Suprapubic skin (tissue), 4 donors: Measurements from ENCODE around the gene RIN1. TPM values are rescaled to one million over a fixed set of nuclear protein-coding genes. Genes with fewer than 3 reads are reported as not detected.
"Not testable (repeated sequence)": the region's sequence is repeated elsewhere in the genome, so short reads cannot be mapped to it uniquely, and the experiment has no call there.

ENCODE experiments used
- DNase-seq, 2 donors: peaks; one replicate each; pipeline ENCODE4 v3.0.0-alpha.2; 2019; ENCODE audit warnings: low spot score in 2 of 2
- H3K27ac ChIP-seq: fragments of 200-600 bp; sonication (generic); one replicate; pipeline ENCODE4 v1.5.1; 2019
- H3K27me3 ChIP-seq: fragments of 200-600 bp; sonication (generic); one replicate; pipeline ENCODE4 v1.5.1; 2019
- H3K36me3 ChIP-seq: fragments of 200-600 bp; sonication (generic); one replicate; pipeline ENCODE4 v1.5.1; 2019
- H3K4me1 ChIP-seq: fragments of 200-600 bp; sonication (generic); one replicate; pipeline ENCODE4 v1.5.1; 2019
- H3K4me3 ChIP-seq: fragments of 200-600 bp; sonication (generic); one replicate; pipeline ENCODE4 v1.5.1; 2019; ENCODE audit warnings: mild to moderate bottlenecking
- H3K9me3 ChIP-seq: fragments of 200-600 bp; sonication (generic); one replicate; pipeline ENCODE4 v1.5.1; 2019
- CTCF ChIP-seq, 2 donors: fragments of 200-600 bp in 1 of 2; fragments of 450-650 bp in 1 of 2; sonication (generic) in 1 of 2; IDR thresholded peaks; one replicate each; pipeline ENCODE4 v1.5.1; 2016 to 2019; ENCODE audit warnings: antibody characterized with exemption in 2 of 2, mild to moderate bottlenecking in 1 of 2, moderate library complexity in 1 of 2
- EP300 ChIP-seq: sonication (generic); formaldehyde crosslinking; IDR thresholded peaks from one replicate; pipeline ENCODE4 v1.6.1; 2017; ENCODE audit warnings: antibody characterized with exemption
- POLR2A ChIP-seq, 2 donors: fragments of 450-650 bp; IDR thresholded peaks; one replicate each; pipeline ENCODE4 v1.6.1; 2017; ENCODE audit warnings: antibody characterized with exemption in 2 of 2, mild to moderate bottlenecking in 2 of 2, moderate library complexity in 2 of 2
- POLR2AphosphoS5 ChIP-seq, 3 donors: sonication (generic); formaldehyde crosslinking; IDR thresholded peaks; one replicate each; pipeline ENCODE4 v1.6.1; 2017; ENCODE audit warnings: antibody characterized with exemption in 3 of 3
- WGBS: methylation state at CpG from one replicate; pipeline ENCODE4 v1.1.5; 2018; 5-methylcytosine and 5-hydroxymethylcytosine counted together
- total RNA-seq, 4 donors: library from RNA; depleted of rRNA; stranded (reverse); fragments of >200 nt; gene quantifications; one replicate each; pipeline ENCODE4 v1.1.0, GENCODE V29; 2016

Gene RIN1, protein sequence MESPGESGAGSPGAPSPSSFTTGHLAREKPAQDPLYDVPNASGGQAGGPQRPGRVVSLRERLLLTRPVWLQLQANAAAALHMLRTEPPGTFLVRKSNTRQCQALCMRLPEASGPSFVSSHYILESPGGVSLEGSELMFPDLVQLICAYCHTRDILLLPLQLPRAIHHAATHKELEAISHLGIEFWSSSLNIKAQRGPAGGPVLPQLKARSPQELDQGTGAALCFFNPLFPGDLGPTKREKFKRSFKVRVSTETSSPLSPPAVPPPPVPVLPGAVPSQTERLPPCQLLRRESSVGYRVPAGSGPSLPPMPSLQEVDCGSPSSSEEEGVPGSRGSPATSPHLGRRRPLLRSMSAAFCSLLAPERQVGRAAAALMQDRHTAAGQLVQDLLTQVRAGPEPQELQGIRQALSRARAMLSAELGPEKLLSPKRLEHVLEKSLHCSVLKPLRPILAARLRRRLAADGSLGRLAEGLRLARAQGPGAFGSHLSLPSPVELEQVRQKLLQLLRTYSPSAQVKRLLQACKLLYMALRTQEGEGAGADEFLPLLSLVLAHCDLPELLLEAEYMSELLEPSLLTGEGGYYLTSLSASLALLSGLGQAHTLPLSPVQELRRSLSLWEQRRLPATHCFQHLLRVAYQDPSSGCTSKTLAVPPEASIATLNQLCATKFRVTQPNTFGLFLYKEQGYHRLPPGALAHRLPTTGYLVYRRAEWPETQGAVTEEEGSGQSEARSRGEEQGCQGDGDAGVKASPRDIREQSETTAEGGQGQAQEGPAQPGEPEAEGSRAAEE
- 10 to 100 TPM; 40.3 to 73.6 (median 60.3) TPM for total RNA-seq

- Histone ChIP-seq H3K36me3 (peaks cover 60% of the 10 kb centered on the region), H3K9me3 (no peaks in the 10 kb centered on the region), H3K4me1 (peaks cover 62% of the 10 kb centered on the region), H3K27ac (peak within 1 kb of the TSS; percentile 90), H3K27me3 (no peaks in the 10 kb centered on the region), H3K4me3 (peak within 1 kb of the TSS; percentile 71)
- peak in 1 of 2 donors; percentile 79 for DNase-seq
- WGBS, result 3% methylated on average over 13 of the region's 22 CpGs
- TF ChIP-seq EP300, result no peak
- no peak for TF ChIP-seq CTCF (IDR thresholded peaks at IDR 0.05)
- peak in 1 of 3 donors; percentile 26 for TF ChIP-seq POLR2AphosphoS5 (IDR thresholded peaks at IDR 0.05)
- peak in 1 of 2 donors; percentile 20 for TF ChIP-seq POLR2A (IDR thresholded peaks at IDR 0.05)
Observed at GRCh38 chr11:66336234-66337102, at the start of gene RIN1. Gene RIN1 (minus strand): TSS chr11:66336434. CDS start chr11:66336402, 32 bp downstream.

DNA sequence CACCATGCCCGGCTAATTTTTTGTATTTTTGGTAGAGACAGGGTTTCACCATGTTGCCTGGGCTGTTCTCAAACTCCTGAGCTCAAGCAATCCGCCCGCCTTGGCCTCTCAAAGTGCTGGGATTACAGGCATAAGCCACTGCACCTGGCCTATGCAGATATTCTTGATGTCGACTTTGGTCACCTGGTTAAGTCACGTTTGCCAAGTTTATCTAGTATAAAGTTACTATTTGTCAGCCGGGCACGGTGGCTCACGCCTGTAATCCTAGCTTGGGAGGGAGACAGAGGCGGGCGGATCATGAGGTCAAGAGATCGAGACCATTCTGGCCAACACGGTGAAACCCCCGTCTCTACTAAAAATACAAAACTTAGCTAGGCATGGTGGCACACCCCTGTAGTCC lies 48.1 kb upstream of the RIN1 start:
- not testable (repeated sequence) for H3K4me3 ChIP-seq, DNase-seq, H3K36me3 ChIP-seq, H3K27ac ChIP-seq, H3K27me3 ChIP-seq, H3K9me3 ChIP-seq
- WGBS, result 78% methylated on average over 13 of the region's 13 CpGs
- H3K4me1 ChIP-seq, result peaks cover 17% of the 10 kb centered on the region

DNA sequence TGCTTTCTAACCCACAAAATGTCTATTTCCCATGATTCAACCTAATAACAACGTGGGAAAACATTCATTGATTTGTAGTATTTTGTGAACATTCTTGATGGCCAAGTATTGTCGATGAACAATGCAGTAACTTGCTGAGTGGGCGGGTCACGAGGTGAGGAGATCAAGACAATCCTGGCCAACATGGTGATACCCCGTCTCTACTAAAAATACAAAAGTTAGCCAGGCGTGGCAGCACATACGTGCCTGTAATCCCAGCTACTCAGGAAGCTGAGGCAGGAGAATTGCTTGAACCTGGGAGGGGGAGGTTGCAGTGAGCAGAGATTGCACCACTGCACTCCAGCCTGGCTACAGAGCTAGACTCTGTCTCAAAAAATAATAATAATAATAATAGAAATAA lies 44.0 kb upstream of the RIN1 start:
- not testable (repeated sequence) for DNase-seq, H3K27me3 ChIP-seq, H3K4me3 ChIP-seq, H3K27ac ChIP-seq, H3K36me3 ChIP-seq, H3K4me1 ChIP-seq, H3K9me3 ChIP-seq
- 21% methylated on average over 7 of the region's 7 CpGs for WGBS

DNA sequence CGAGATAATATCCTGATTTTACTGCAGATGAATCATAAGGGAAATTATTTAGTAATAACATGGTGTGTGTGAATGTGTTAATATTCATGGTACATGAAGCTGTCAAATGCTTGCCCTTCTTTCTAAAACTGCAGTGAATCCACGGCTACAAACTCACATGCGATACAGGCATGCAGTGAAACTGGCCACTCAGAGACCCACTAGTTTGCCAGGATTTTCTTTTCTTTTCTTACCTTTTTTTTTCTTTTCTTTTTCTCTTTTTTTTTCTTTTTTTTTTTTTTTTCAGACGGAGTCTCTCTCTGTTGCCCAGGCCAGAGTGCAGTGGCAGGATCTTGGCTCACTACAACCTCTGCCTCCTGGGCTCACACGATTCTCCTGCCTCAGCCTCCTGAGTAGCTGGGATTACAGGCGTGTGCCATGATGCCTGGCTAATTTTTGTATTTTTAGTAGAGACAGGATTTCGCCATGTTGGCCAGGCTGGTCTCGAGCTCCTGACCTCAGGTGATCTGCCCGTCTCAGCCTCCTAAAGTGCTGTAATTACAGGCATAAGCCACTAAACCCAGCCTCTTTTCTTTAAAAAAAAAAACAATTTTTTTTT lies 37.6 kb upstream of the RIN1 start:
- not testable (repeated sequence) for H3K9me3 ChIP-seq
- WGBS, result 73% methylated on average over 9 of the region's 9 CpGs
- H3K27me3 ChIP-seq, result peaks cover 14% of the 10 kb centered on the region

DNA sequence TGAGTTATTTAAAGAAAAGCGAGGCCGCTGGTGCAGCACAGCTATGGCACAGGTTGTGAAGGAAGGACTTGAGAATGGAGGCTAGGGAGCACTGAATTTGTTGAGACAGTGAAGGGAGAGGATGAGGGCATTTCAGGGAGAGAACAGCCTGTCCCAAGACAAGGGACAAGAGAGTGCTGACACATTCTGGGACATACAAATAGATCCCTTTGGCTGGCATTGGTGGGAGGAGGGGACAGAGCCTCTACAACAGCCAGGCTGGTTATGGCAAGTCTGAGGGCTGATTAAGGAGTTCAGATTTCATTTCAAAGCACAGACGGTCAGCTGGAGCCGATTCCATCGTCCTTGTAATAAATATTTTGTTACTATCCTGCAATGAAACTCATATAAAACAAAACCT lies 37.0 kb upstream of the RIN1 start:
- no peaks in the 10 kb centered on the region for H3K9me3 ChIP-seq
- 56% methylated on average over 5 of the region's 5 CpGs for WGBS
- no peak overlapping the region for H3K27ac ChIP-seq
- no peak overlapping the region for H3K4me3 ChIP-seq
- H3K27me3 ChIP-seq, result peaks cover 14% of the 10 kb centered on the region
- no peaks in the 10 kb centered on the region for H3K36me3 ChIP-seq
- H3K4me1 ChIP-seq, result peaks cover 31% of the 10 kb centered on the region
- DNase-seq, result no peak
- no peak for TF ChIP-seq CTCF (IDR thresholded peaks at IDR 0.05)
- no peak for TF ChIP-seq EP300
- no peak for TF ChIP-seq POLR2A (IDR thresholded peaks at IDR 0.05)
- TF ChIP-seq POLR2AphosphoS5 (IDR thresholded peaks at IDR 0.05), result no peak

More for the DNA sequence above, 37.6 kb upstream of the RIN1 start:
- not testable (repeated sequence) for H3K27ac ChIP-seq, H3K36me3 ChIP-seq, H3K4me3 ChIP-seq, DNase-seq
- H3K4me1 ChIP-seq, result peaks cover 31% of the 10 kb centered on the region

GRCh38 chr11:66371627-66372415 lies 35.6 kb upstream of the RIN1 start, which contains the start of gene SLC29A2:
Gene SLC29A2 (minus strand): TSS chr11:66371760. CDS start chr11:66371591, 169 bp downstream.
- peaks cover 31% of the 10 kb centered on the region for H3K4me1 ChIP-seq

More at GRCh38 chr11:66371627-66372415, 35.6 kb upstream of the RIN1 start, which contains the start of gene SLC29A2:
- peak in 1 of 2 donors; percentile 75 for DNase-seq
- peak within 1 kb of the TSS; percentile 78 for H3K27ac ChIP-seq
- H3K4me3 ChIP-seq, result peak within 1 kb of the TSS; percentile 75
- no peaks in the 10 kb centered on the region for H3K9me3 ChIP-seq
- peaks cover 11% of the 10 kb centered on the region for H3K27me3 ChIP-seq
- no peaks in the 10 kb centered on the region for H3K36me3 ChIP-seq
- no peak for TF ChIP-seq CTCF (IDR thresholded peaks at IDR 0.05)
- TF ChIP-seq EP300, result no peak
- TF ChIP-seq POLR2A (IDR thresholded peaks at IDR 0.05), result no peak
- no peak for TF ChIP-seq POLR2AphosphoS5 (IDR thresholded peaks at IDR 0.05)
- WGBS, result 0% methylated on average over 22 of the region's 72 CpGs
